ENCODE measurements around the gene FHIT. TPM values are rescaled to one million over a fixed set of nuclear protein-coding genes. Genes with fewer than 3 reads are reported as not detected.

Gene FHIT
- total RNA-seq, 4 donors from 2014 or later: 5.0 to 15.3 (median 8.3) TPM

- 43 to 64% methylated on average over 5 of the region's 5 CpGs for WGBS, 2 donors
- intact Hi-C loops (cut with DNase I; ENCODE audit: low total_unique reads): no loop called here
Measured at GRCh38 chr3:60431599-60431958, 819.7 kb downstream of the FHIT start.

DNA sequence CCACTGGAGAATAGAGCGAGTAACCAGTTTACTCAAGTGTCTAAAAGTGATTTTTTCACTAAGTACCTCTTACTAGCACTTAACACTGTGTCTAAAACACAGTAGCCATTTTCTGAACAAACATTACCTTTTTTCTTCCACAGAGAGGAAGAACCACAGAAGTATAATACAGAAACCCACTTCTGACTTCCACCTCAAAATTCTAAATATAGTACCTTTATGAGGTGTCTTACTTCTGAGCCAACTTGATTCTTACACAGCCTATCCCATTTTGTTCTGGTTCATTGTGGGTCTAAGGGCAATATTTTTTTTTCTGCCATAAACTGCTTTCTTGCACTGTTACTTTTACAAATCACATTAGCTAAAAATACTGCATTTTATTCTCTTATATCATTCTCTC lies 821.0 kb downstream of the FHIT start:
- intact Hi-C loops (cut with DNase I; ENCODE audit: low total_unique reads): no loop called here
- TF ChIP-seq, protein P1, sequence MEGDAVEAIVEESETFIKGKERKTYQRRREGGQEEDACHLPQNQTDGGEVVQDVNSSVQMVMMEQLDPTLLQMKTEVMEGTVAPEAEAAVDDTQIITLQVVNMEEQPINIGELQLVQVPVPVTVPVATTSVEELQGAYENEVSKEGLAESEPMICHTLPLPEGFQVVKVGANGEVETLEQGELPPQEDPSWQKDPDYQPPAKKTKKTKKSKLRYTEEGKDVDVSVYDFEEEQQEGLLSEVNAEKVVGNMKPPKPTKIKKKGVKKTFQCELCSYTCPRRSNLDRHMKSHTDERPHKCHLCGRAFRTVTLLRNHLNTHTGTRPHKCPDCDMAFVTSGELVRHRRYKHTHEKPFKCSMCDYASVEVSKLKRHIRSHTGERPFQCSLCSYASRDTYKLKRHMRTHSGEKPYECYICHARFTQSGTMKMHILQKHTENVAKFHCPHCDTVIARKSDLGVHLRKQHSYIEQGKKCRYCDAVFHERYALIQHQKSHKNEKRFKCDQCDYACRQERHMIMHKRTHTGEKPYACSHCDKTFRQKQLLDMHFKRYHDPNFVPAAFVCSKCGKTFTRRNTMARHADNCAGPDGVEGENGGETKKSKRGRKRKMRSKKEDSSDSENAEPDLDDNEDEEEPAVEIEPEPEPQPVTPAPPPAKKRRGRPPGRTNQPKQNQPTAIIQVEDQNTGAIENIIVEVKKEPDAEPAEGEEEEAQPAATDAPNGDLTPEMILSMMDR (IDR thresholded peaks at IDR 0.05): no peak
- TF ChIP-seq POLR2A (IDR thresholded peaks at IDR 0.05): no peak
- 94 to 96% methylated on average over 1 of the region's 1 CpG for WGBS, 2 donors
- H3K4me3 ChIP-seq (ENCODE audit: low read depth, poor library complexity, severe bottlenecking): no peak overlapping the region
- DNase-seq (ENCODE audit: low spot score in 2 of 2): no peak

More at GRCh38 chr3:60431599-60431958, 819.7 kb downstream of the FHIT start:
- DNase-seq (ENCODE audit: low spot score in 2 of 2): no peak
- H3K4me3 ChIP-seq (ENCODE audit: low read depth, poor library complexity, severe bottlenecking): no peak overlapping the region
- TF ChIP-seq, protein P1 (IDR thresholded peaks at IDR 0.05): no peak
- no peak for TF ChIP-seq POLR2A (IDR thresholded peaks at IDR 0.05)

GRCh38 chr3:60427109-60427508 lies 824.1 kb downstream of the FHIT start:
- H3K4me3 ChIP-seq (ENCODE audit: low read depth, poor library complexity, severe bottlenecking): no peak overlapping the region

GRCh38 chr3:60424942-60425341 lies 826.3 kb downstream of the FHIT start:
- 88 to 89% methylated on average over 2 of the region's 2 CpGs for WGBS, 2 donors
- TF ChIP-seq POLR2A (IDR thresholded peaks at IDR 0.05): no peak
- TF ChIP-seq, protein P1 (IDR thresholded peaks at IDR 0.05): no peak
- DNase-seq (ENCODE audit: low spot score in 2 of 2): no peak
- intact Hi-C loops (cut with DNase I; ENCODE audit: low total_unique reads): no loop called here
- no peak overlapping the region for H3K4me3 ChIP-seq (ENCODE audit: low read depth, poor library complexity, severe bottlenecking)

More at GRCh38 chr3:60427109-60427508, 824.1 kb downstream of the FHIT start:
- 96 to 100% methylated on average over 5 of the region's 5 CpGs for WGBS, 2 donors
- intact Hi-C loops (cut with DNase I; ENCODE audit: low total_unique reads): no loop called here
- TF ChIP-seq, protein P1 (IDR thresholded peaks at IDR 0.05): no peak
- TF ChIP-seq POLR2A (IDR thresholded peaks at IDR 0.05): no peak
- no peak for DNase-seq (ENCODE audit: low spot score in 2 of 2)

GRCh38 chr3:60424034-60424433 lies 827.2 kb downstream of the FHIT start:
- DNase-seq (ENCODE audit: low spot score in 2 of 2): no peak
- no peak overlapping the region for H3K4me3 ChIP-seq (ENCODE audit: low read depth, poor library complexity, severe bottlenecking)
- TF ChIP-seq, protein P1 (IDR thresholded peaks at IDR 0.05): no peak
- 91% methylated on average over 3 of the region's 3 CpGs for WGBS, 2 donors
- intact Hi-C loops (cut with DNase I; ENCODE audit: low total_unique reads): no loop called here

- no peak overlapping the region for H3K4me3 ChIP-seq (ENCODE audit: low read depth, poor library complexity, severe bottlenecking)
- DNase-seq (ENCODE audit: low spot score in 2 of 2): no peak
- TF ChIP-seq, protein P1 (IDR thresholded peaks at IDR 0.05): no peak
- no peak for TF ChIP-seq POLR2A (IDR thresholded peaks at IDR 0.05)
- intact Hi-C loops (cut with DNase I; ENCODE audit: low total_unique reads): no loop called here
- 95 to 98% methylated on average over 1 of the region's 1 CpG for WGBS, 2 donors
Measured at GRCh38 chr3:60423556-60423955, 827.7 kb downstream of the FHIT start.
